ENCODE measurements around the gene RBM14.

DNA sequence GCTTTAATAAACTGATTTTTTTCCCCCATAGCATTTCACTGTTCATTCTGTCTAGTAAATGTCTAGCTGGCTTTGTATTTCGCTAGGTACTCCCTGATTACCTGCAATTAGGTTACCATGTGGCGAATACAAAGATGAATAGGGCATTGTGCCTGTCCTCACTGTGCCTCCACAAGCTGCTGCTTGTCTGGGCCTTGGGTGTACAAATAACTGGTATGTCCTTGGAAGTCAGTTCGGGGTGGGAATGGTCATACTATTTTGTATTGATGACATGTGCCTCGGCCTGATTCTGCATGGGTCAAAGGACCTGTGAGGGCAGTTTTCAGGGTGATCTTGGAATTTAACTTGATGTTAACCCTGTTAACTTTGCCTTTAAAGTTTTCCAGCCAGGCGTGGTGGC is 33.5 kb downstream of the RBM14 start:
- TF ChIP-seq NFYB (CRISPR knock-in tag; conservative IDR thresholded peaks at IDR 0.05; ENCODE audit: low read depth): no peak
- no peak for TF ChIP-seq ZBTB21 (CRISPR knock-in tag; IDR thresholded peaks at IDR 0.05; ENCODE audit: borderline replicate concordance)
- TF ChIP-seq SP1 (CRISPR knock-in tag; conservative IDR thresholded peaks at IDR 0.05): no peak
- TF ChIP-seq ZNF121 (CRISPR knock-in tag; IDR thresholded peaks at IDR 0.05): no peak

All from WTC11 (cell line).